Measurements from ENCODE around the gene ZNF618.

DNA sequence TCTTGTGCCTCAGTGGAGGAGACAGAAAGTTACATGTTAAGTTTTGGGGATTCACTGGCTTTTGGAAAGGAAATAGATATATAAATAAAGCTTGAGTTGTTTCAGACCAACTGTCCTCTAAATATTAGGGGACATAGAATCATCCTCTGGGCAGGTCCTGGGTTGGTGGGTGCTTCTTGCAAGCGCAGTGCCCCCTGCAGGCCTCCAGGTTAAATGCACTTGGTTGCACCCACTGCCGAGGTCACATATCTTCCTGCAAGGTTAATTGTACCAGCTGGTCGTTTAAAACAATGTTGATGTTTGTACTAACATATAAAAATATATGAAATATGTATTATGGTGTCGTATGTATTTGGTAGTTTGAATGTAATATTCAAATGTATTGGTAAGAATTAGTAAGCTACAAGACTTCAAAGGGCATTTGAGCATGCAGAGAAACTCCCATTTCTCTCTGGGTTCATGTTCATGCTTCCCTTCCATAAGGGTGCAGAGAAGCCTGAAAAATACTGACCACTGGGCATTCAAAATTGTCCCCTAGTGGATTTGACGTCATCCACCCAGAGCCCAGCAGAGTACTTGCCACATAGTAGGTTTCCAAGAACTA, 87.0 kb downstream of the ZNF618 start:
- TF ChIP-seq, protein P1, sequence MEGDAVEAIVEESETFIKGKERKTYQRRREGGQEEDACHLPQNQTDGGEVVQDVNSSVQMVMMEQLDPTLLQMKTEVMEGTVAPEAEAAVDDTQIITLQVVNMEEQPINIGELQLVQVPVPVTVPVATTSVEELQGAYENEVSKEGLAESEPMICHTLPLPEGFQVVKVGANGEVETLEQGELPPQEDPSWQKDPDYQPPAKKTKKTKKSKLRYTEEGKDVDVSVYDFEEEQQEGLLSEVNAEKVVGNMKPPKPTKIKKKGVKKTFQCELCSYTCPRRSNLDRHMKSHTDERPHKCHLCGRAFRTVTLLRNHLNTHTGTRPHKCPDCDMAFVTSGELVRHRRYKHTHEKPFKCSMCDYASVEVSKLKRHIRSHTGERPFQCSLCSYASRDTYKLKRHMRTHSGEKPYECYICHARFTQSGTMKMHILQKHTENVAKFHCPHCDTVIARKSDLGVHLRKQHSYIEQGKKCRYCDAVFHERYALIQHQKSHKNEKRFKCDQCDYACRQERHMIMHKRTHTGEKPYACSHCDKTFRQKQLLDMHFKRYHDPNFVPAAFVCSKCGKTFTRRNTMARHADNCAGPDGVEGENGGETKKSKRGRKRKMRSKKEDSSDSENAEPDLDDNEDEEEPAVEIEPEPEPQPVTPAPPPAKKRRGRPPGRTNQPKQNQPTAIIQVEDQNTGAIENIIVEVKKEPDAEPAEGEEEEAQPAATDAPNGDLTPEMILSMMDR (IDR thresholded peaks at IDR 0.05): peak; percentile 22 to 46 (median 27)
- TF ChIP-seq POLR2A (IDR thresholded peaks at IDR 0.05): no peak
